SKM-1 treated with dmso at 0.1 percent for 144 hours (cell line): ENCODE measurements around the gene ANTKMT.

Experiments
- DNase-seq: peaks from one replicate; lab custom pipeline; 2025; ENCODE audit not compliant: unreplicated experiment; lab: John Stamatoyannopoulos, UW

The ANTKMT gene, protein sequence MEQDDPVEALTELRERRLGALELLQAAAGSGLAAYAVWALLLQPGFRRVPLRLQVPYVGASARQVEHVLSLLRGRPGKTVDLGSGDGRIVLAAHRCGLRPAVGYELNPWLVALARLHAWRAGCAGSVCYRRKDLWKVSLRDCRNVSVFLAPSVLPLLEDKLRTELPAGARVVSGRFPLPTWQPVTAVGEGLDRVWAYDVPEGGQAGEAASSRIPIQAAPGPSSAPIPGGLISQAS

DNA sequence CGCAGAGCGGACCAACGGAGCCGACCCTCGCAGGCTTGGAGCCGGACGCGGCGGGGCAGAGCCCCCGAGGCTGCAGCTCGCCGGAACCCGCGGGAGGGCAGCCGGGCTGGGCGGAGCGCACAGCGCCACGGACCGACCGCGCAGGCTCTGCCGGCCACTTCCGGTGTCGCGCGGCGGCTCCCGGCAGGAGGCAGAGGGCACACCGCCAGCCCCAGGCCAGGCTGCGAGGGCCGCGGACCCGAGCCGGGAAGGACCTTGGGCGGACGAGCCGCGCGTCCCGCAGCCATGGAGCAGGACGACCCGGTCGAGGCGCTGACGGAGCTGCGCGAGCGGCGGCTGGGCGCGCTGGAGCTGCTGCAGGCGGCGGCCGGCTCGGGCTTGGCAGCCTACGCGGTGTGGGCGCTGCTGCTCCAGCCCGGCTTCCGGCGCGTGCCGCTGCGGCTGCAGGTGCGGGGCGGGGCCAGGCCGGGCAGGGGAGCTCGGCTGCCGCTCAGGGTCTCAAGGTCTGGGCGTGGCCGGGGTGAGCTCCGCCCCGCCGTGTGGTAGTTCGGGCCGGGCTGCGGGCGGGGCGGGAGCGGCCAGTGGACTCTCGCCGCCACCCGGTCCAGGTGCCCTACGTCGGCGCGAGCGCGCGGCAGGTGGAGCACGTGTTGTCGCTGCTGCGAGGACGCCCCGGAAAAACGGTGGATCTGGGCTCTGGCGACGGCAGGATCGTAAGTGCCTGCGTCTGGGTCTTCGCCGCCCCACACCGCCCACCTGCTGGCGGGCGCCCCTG is at the start of gene ANTKMT:
Gene ANTKMT (plus strand): TSS at position 157 of the 775 bp plus-strand sequence. CDS start 129 bp downstream, at position 286.
- peak; percentile 81 for DNase-seq

DNA sequence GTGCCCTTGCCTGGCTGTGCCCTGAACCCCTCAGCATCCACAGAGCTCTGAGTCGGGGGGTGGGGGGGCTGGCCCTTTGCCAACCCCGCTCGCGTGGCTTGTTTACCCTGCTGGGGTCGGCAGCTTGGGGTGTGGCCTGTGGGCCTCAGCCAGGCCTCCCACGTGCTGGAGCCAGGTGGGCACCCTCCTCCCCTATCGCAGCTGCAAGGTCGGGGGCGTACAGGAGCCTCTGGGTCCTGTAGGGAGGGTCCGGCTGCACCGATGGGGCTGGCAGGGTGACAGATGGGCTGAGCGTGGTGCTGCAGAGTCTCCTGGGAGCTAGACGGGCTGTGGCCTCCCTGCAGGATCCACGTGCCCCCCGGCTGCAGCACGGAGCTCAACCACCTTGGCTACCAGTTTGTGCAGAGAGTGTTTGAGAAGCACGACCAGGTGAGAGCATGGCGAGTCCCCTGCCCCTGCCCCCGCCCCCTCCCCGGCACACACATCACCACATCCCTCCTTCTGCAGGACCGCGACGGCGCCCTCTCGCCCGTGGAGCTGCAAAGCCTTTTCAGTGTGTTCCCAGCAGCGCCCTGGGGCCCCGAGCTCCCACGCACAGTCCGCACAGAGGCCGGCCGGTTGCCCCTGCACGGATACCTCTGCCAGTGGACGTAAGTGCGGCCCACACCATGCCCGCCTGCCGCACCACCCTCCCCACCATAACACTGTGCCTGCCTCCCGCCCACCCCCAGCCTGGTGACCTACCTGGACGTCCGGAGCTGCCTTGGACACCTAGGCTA is 49.4 kb upstream of the ANTKMT start:
- no peak for DNase-seq

DNA sequence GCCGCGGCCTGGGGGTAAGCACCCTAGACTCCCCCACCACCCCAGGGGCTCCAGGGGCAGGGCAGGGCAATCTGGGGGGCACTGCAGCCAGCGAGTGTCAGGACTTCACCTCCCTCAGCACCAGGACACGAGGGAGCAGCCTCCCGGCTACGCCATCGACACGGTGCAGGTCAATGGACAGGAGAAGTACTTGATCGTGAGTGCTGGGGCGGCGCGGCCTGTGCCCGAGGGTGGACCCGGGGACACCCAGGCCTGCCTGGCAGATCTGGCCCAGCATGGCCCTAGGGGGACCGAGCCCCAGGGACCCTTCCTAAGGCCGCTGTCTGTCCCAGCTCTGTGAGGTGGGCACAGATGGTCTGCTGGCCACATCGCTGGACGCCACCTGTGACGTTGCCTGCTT is 48.6 kb upstream of the ANTKMT start:
- no peak for DNase-seq

DNA sequence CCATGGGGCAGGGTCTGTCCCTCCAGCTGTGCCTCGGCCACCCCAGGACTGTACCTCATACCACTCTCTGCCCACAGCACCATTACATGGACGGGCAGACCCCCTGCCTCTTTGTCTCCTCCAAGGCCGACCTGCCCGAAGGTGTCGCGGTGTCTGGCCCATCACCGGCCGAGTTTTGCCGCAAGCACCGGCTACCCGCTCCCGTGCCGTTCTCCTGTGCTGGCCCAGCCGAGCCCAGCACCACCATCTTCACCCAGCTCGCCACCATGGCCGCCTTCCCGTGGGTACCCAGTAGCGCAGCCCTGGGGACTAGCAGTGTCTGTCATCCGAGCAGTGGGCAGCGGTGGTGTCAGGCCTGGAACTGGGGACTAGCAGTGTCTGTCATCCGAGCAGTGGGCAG is 48.1 kb upstream of the ANTKMT start:
- DNase-seq = no peak

DNA sequence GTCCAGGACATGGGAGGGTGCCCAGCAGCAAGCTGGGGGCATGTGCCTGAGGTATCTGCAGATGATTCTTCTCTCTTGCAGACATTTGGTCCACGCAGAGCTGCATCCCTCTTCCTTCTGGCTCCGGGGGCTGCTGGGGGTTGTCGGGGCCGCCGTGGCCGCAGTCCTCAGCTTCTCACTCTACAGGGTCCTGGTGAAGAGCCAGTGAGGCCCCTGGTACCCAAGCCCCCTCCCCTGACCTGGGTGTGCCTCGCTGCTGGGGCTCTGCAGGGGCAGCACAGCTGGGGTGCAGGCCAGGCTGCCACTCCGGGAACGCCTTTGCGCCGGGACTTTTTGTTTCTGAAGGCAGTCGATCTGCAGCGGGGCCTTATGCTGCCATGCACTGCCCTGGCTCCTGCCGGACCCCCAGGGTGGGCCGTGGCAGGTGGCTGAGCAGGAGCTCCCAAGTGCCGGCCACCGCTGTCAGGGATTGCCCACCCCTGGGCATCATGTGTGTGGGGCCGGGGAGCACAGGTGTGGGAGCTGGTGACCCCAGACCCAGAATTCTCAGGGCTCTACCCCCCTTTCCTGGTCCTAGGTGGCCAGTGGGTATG is 47.5 kb upstream of the ANTKMT start:
- no peak for DNase-seq

DNA sequence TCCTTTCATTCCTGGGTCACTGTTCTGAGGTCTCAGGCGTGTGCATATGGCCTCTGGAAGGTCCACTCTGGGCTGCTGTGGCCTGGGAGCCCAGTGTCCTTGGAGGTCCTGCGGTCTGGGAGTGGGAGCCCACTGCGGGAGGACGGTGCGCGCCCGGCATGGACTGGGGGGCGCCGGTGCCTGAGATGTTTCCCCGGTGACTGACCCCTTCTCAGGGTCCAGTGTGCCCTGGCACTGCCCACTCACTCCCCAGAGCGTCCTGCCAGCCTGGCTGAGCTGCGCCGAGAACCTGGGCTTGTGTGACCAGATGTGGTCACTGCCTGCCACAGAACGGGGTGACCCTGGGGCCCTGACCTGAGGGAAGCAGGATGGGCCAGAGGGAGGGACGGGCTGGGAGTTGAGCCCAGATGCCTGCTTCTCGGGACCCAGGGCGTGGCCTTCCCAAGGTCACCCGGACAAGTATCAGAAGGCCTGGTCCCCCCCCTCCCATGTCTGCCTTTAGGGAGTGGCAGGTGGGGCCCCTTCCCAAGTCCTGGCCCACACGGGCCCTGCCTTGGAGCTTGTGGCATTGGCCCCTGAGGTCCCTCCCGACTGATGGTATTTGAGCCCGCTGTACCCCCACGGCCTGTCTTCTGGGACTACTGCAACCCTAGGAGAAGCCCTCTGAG is 46.6 kb upstream of the ANTKMT start:
- DNase-seq = no peak

DNA sequence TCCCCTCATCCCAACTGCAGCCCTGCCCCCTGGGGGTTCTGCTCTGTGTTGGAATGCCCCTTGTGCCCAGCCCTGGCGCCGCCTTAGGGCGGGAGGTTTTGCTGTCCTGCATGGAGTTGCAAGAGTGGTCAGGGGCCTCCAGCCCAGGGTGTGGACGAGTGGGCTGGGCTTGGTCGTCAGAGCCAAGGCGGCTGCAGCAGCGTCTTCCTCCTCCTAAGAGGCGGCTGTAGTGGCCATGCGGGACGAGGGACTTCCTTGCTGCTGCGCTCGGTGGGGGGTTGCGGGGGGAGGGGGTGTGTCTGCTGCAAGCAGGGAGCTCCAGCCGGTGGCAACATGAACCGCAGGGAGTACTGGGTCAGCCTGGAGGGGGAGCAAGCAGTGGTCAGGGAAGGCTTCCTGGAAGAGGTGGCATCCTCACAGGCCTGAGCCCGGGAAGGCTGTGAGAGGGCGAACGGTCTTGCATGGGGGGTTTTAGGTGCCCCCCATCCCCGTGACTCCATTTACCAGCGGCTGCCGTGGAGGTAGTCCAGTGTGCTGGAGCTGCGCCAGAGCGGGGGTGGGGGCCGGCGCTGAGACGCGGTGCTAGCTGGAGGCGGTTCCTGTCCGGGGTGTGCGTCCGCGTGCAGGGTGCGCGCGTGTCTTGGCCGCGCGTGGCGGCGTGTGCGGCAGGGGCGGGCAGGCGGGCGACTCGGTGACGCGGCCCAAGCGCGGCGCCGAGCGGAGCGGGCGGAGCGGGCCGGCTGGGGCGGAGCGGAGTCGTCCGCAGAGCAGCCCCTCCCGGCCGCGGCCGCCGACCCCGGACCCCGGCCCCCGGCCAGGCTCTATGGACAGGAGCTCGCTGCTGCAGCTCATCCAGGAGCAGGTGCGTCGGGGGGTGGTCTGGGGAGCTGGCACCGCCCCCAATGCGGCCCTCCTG is 45.7 kb upstream of the ANTKMT start, which contains the start of gene RHBDL1:
Gene RHBDL1 (plus strand): TSS at position 704 of the 916 bp plus-strand sequence. CDS start 120 bp downstream, at position 824.
- DNase-seq = no peak

DNA sequence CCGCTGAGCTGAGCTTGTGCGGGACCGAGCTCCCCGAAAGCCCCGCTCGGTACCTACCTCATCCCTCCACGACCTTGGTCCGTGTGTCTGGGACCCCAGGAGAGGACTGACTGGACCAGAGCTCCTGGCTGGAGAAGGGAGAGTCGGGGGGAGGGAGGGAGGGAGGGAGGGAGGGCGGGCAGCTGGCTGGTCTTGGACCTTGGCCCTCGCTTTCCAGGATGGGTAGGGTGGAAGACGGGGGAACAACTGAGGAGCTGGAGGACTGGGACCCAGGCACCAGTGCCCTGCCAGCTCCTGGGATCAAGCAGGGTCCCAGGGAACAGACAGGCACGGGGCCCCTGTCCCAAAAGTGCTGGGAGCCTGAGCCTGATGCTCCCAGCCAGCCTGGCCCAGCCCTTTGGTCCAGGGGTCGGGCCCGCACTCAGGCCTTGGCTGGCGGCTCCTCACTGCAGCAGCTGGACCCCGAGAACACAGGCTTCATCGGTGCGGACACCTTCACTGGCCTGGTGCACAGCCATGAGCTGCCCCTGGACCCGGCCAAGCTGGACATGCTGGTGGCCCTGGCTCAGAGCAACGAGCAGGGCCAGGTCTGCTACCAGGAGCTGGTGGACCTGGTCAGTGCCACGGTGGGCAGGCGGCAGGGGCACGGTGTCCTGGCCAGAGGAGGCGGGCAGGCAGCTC is 44.9 kb upstream of the ANTKMT start:
- no peak for DNase-seq

DNA sequence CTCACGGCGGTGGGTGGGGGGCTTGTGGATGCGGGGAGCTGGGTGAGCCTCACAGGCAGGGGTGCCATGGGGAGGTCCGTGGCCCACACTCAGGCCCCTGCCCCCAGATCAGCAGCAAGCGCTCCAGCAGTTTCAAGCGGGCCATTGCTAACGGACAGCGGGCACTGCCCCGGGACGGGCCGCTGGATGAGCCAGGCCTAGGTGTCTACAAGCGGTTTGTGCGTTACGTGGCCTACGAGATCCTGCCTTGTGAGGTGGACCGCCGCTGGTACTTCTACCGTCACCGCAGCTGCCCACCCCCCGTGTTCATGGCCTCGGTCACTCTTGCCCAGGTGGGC is 44.4 kb upstream of the ANTKMT start:
- no peak for DNase-seq

DNA sequence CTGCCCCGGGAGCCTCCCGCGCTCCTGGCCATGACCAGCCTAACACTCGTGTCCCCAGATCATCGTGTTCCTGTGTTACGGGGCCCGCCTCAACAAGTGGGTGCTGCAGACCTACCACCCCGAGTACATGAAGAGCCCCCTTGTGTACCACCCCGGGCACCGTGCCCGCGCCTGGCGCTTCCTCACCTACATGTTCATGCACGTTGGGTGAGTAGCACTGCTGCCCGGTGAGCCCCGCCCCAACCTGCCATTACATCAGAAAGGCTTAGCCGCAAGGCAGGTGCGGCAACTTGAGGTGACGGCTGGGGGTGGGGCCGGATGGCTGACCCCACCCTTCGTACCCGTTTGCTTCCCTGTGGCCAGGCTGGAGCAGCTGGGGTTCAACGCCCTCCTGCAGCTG is 44.0 kb upstream of the ANTKMT start:
- no peak for DNase-seq

DNA sequence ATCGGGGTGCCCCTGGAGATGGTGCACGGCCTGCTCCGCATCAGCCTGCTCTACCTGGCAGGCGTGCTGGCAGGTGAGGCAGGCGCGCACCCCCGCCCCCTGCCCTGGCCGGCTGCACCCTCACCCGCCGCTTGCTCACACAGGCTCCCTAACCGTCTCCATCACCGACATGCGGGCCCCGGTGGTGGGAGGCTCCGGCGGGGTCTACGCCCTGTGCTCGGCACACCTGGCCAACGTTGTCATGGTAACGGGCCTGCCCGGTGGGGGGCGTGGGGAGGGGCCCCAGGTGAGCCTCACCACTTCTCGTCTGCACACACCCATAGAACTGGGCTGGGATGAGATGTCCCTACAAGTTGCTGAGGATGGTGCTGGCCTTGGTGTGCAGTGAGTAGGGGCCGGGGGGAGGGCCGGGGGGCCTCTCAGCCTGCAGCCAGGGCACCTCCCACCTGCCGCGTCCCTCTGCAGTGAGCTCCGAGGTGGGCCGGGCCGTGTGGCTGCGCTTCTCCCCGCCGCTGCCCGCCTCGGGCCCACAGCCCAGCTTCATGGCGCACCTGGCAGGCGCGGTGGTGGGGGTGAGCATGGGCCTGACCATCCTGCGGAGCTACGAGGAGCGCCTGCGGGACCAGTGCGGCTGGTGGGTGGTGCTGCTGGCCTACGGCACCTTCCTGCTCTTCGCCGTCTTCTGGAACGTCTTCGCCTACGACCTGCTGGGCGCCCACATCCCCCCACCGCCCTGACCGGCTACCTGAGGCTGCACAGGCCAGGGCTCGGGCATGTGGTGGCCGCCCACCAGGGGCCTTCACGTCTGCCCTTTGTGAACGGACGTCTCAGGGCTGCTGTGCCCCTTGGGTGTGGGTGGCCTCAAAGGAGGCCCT is 43.4 kb upstream of the ANTKMT start:
- no peak for DNase-seq

DNA sequence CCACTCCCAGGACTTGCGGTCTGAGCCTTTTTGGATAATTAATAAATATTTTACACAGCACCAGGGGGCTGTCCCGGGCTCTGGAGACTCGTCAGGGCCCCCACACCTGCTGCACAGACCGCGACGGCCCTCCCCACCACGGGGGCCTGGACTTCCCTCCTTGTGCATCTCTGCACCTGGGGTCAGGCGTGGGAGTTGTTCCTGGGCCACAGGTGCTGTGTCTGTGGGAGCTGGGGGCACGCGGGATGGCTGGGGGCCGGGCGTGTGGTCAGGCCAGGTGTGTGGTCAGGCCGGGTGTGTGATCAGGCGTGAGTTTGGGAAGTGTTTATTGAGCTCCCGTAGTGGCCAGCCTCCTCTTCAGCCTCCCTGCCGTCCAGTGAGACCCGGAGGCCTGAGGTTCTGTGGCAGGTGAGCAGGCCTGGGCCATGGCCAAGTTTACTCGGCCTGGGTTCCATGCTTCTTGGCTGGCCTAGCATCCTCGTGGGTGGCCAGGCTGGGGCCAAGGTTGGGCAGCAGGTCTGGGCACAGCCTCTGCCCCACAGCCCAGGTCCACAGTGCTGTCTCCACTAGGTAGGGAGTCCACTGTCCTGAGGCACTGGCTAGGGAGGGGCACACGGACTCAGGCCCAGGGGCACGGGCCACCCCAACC is 42.6 kb upstream of the ANTKMT start:
- no peak for DNase-seq

DNA sequence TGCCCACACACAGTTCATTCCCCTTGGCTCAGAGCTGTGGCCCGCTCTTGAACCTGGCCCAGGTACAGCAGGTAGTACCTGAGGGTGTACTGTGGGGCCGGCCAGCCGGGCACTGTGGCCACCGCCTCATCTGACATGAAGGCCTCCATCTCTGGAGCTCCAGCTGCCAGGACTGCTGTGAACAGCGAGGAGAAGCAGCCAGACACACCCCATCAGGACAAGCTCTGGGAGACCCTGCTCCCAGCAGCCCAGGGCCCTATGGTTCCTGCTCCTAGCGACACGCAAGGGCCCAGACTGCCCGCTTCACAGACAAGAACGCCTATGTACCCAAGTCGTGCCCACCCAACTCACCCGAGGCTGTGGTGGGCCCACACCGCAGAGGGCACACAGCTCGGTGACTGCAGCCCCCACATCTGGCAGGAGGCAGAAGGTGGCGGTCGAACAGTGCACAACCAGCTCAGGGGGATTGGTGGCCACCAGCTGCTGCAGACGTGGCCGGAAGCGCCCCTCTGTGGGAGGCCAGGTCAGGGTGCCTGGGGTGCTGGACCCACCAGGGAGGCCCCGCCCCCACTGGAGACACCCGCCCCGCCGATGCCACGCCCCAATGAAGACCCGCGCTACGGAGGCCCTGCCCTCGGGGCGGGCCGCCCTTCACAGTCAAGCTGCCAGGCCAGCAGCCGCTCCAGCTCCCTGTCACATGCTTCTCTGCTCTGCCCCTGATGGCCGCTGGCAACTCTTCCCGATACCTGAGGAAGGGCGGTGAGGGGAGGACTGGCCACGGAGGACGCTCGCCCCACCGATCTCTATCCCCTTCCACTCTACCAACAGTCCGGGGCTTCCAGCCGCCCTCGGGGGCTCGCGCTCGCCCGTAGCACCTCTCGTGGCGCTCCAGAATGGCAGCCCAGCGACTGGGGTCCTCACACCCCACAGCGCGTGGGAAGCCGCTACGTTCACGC is 41.8 kb upstream of the ANTKMT start:
- DNase-seq = no peak

DNA sequence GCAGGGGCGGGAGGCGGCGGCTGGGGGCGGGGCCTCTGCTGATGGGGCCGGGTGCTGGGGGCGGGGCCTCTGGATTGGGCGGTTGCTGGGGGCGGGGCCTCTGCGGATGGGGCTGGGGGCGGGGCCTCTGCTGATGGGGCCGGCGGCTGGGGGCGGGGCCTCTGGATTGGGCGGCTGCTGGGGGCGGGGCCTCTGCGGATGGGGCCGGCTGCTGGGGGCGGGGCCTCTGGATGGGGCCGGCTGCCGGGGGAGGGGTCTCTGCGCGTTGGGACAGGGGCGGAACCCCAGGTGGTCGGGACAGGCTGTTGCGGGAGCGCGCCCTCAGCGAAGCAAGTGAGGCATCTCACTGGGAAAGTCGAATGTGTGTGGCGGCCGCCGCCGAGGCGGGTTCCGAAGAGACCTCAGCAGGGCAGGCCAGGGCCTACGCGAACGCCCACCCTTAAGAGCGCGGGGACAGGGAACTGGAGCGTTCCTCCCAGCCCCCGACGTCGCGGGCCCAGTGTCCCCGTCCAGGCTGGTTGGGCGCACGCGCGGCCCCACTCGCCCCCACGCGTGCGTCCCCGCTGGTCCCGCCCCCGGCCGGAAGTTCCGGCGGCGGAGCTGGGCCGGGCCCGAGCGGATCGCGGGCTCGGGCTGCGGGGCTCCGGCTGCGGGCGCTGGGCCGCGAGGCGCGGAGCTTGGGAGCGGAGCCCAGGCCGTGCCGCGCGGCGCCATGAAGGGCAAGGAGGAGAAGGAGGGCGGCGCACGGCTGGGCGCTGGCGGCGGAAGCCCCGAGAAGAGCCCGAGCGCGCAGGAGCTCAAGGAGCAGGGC is 40.9 kb upstream of the ANTKMT start, which contains the start of gene STUB1:
Gene STUB1 (plus strand): TSS at position 597 of the 811 bp plus-strand sequence. CDS start 116 bp downstream, at position 713.
- peak; percentile 67 for DNase-seq

DNA sequence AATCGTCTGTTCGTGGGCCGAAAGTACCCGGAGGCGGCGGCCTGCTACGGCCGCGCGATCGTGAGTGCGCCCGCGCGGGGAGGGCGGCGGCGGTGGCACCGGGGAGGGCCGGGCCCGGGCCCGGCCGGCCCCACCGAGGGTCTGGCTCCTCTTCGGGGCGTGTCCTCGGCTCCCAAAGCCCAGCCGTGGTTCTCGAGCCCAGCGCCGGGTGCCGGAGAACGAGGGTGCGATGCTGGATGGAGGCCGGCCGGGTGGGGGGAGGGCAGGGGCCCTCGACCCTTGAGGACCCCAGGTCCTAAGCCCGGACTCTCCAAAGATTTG is 40.4 kb upstream of the ANTKMT start:
- DNase-seq = no peak
